HCT116 (cell line): ENCODE data around the gene IRAG1. TPM values are rescaled to one million over a fixed set of nuclear protein-coding genes. Genes with fewer than 3 reads are reported as not detected.

ENCODE experiments used
- ATAC-seq: fragments of 200-7000 bp; cut with Tn5 transposase; 2 replicates; pipeline ENCODE4 v1.9.1; 2020; ENCODE audit warnings: mild to moderate bottlenecking, moderate library complexity
- BruUV-seq: library from RNA; stranded (reverse); fragments of 400-500 nt; replicated peaks from 2 replicates; lab custom pipeline; 2021; lab: Mats Ljungman, UMichigan
- CTCF ChIA-PET: fragments of 300-600 bp; sonication (Branson Sonifier 250); formaldehyde crosslinking; loops from one replicate; lab custom pipeline; 2021; ENCODE audit warnings: antibody characterized with exemption; lab: Charles Lee
- POLR2A ChIA-PET: fragments of 300-600, 350-600 bp; sonication (Branson Sonifier 250); formaldehyde crosslinking; loops from one replicate; lab custom pipeline; 2021; ENCODE audit warnings: antibody characterized with exemption; lab: Charles Lee
- RAD21 ChIA-PET, 2 experiments: fragments of 300-600 bp; sonication (Branson Sonifier 250); formaldehyde crosslinking; loops; one replicate each; lab custom pipeline; 2023; ENCODE audit warnings: low total read pairs in 2 of 2; ENCODE audit not compliant: uncharacterized antibody in 2 of 2, unreplicated experiment in 2 of 2, low non-redundant PET in 1 of 2; lab: Charles Lee
- DNase-seq: peaks from one replicate; pipeline ENCODE4 v3.0.0-alpha.2; 2010; ENCODE audit warnings: low read depth, low spot score
- H2AFZ ChIP-seq: fragments of 200-600 bp; shearing (Covaris generic), sonication (generic); 2 replicates; pipeline ENCODE4 v1.6.1; 2017; ENCODE audit warnings: low read depth, mixed run types, mixed read lengths, antibody characterized with exemption, low read length; ENCODE audit not compliant: poor library complexity, severe bottlenecking
- H3K27ac ChIP-seq: 2 replicates; pipeline ENCODE4 v1.5.1; 2012; ENCODE audit warnings: low read depth, low read length
- H3K27me3 ChIP-seq: fragments of 200-600 bp; sonication (generic); 2 replicates; pipeline ENCODE4 v1.6.1; 2016; ENCODE audit warnings: mixed run types, low read length, mixed read lengths; ENCODE audit not compliant: insufficient read depth
- H3K36me3 ChIP-seq, 2 experiments: fragments of 200-500 bp in 1 of 2; fragments of 200-600 bp in 1 of 2; sonication (Bioruptor generic) in 1 of 2; sonication (generic) in 1 of 2; 2 replicates each; pipeline versions ENCODE4 v1.5.1 to v1.6.1; 2014 to 2016; ENCODE audit warnings: low read length in 2 of 2, inconsistent platforms in 1 of 2, mixed read lengths in 1 of 2, mixed run types in 1 of 2; ENCODE audit not compliant: insufficient read depth in 2 of 2, control insufficient read depth in 1 of 2
- H3K4me1 ChIP-seq, 2 experiments: fragments of 200-600 bp in 1 of 2; sonication (generic) in 1 of 2; 2 replicates each; pipeline versions ENCODE4 v1.5.1 to v1.6.1; 2012 to 2017; ENCODE audit warnings: low read length in 2 of 2, inconsistent platforms in 1 of 2, mild to moderate bottlenecking in 1 of 2, mixed read lengths in 1 of 2, mixed run types in 1 of 2, moderate library complexity in 1 of 2; ENCODE audit not compliant: insufficient read depth in 2 of 2, control insufficient read depth in 1 of 2
- H3K4me2 ChIP-seq: fragments of 200-600 bp; sonication (generic); 2 replicates; pipeline ENCODE4 v1.6.1; 2017; ENCODE audit warnings: mixed run types, low read length, mixed read lengths
- H3K4me3 ChIP-seq, 2 experiments: fragments of 200-600 bp in 1 of 2; sonication (generic) in 1 of 2; replicated peaks in 1 of 2; 2 replicates each; pipeline ENCODE4 v1.5.1; 2011 to 2016; ENCODE audit warnings: low read length in 2 of 2, control low read depth in 1 of 2, low read depth in 1 of 2, mild to moderate bottlenecking in 1 of 2, mixed read lengths in 1 of 2, mixed run types in 1 of 2
- H3K79me2 ChIP-seq: fragments of 200-600 bp; sonication (generic); 2 replicates; pipeline ENCODE4 v1.6.1; 2017; ENCODE audit warnings: mild to moderate bottlenecking, mixed run types, low read length, moderate library complexity, mixed read lengths; ENCODE audit not compliant: insufficient read depth
- H3K9ac ChIP-seq: fragments of 200-600 bp; sonication (generic); 2 replicates; pipeline ENCODE4 v1.6.1; 2016; ENCODE audit warnings: low read length, mixed read lengths
- H3K9me2 ChIP-seq: fragments of 200-600 bp; sonication (generic), shearing (Covaris generic); 2 replicates; pipeline ENCODE4 v1.6.1; 2017; ENCODE audit warnings: mixed run types, mild to moderate bottlenecking, moderate library complexity; ENCODE audit not compliant: insufficient read depth
- H3K9me3 ChIP-seq, 2 experiments: fragments of 200-500 bp in 1 of 2; fragments of 200-600 bp in 1 of 2; sonication (Bioruptor generic) in 1 of 2; sonication (generic) in 1 of 2; 2 replicates each; pipeline ENCODE4 v1.6.1; 2014 to 2017; ENCODE audit warnings: low read length in 2 of 2, mixed read lengths in 2 of 2, inconsistent platforms in 1 of 2, low read depth in 1 of 2, mild to moderate bottlenecking in 1 of 2, mixed run types in 1 of 2, moderate library complexity in 1 of 2; ENCODE audit not compliant: control insufficient read depth in 1 of 2, insufficient read depth in 1 of 2
- H4K20me1 ChIP-seq: fragments of 200-600 bp; sonication (generic), shearing (Covaris generic); 2 replicates; pipeline ENCODE4 v1.6.1; 2017; ENCODE audit warnings: mixed run types, mild to moderate bottlenecking, moderate library complexity; ENCODE audit not compliant: insufficient read depth
- CEBPB ChIP-seq: IDR thresholded peaks from 2 replicates; pipeline ENCODE4 v1.6.1; 2012; ENCODE audit warnings: low read depth
- EGR1 ChIP-seq: IDR thresholded peaks from 2 replicates; pipeline ENCODE4 v1.6.1; 2012; ENCODE audit warnings: low read depth
- EZH2phosphoT487 ChIP-seq: fragments of 200-600 bp; IDR thresholded peaks from 2 replicates; pipeline ENCODE4 v1.6.1; 2018; ENCODE audit warnings: antibody characterized with exemption, borderline replicate concordance
- POLR2A ChIP-seq: IDR thresholded peaks from 2 replicates; pipeline ENCODE4 v1.7.0; 2011; ENCODE audit warnings: borderline replicate concordance; ENCODE audit not compliant: insufficient read depth, insufficient read length; ENCODE audit errors: extremely low read depth
- RAD21 ChIP-seq: IDR thresholded peaks from 2 replicates; pipeline ENCODE4 v1.6.1; 2012; ENCODE audit warnings: low read depth, mild to moderate bottlenecking
- SIN3A ChIP-seq: IDR thresholded peaks from 2 replicates; pipeline ENCODE4 v1.6.1; 2012; ENCODE audit warnings: low read depth
- TCF7L2 ChIP-seq: IDR thresholded peaks from 2 replicates; pipeline ENCODE4 v1.7.0; 2011; ENCODE audit warnings: borderline replicate concordance, inconsistent platforms; ENCODE audit not compliant: insufficient read depth, insufficient read length; ENCODE audit errors: extremely low read depth
- YY1 ChIP-seq: IDR thresholded peaks from 2 replicates; pipeline ENCODE4 v1.6.1; 2011; ENCODE audit warnings: low read length, low read depth, moderate library complexity, mild to moderate bottlenecking; ENCODE audit not compliant: insufficient replicate concordance; ENCODE audit errors: extremely low read depth
- ZNF274 ChIP-seq: fragments of 200-500 bp; sonication (Bioruptor generic); IDR thresholded peaks from 2 replicates; pipeline ENCODE4 v1.6.1; 2014; ENCODE audit warnings: mild to moderate bottlenecking, low read depth, low read length, inconsistent platforms
- intact Hi-C: fragments of 100-400 bp; cut with micrococcal nuclease; formaldehyde crosslinking; loops from 2 replicates; pipeline ENCODE4 v1.10.0; 2022
- total RNA-seq: library from RNA; stranded (reverse); gene quantifications from one replicate; pipeline ENCODE4 v1.2.1, GENCODE V29; 2021; ENCODE audit not compliant: unreplicated experiment
- TF ChIP-seq, protein P1 (sequence below): IDR thresholded peaks from 2 replicates; pipeline ENCODE4 v1.6.1; 2012
- TF ChIP-seq, protein P2 (sequence below), 3 experiments: fragments of 200-600 bp in 1 of 3; sonication (generic) in 1 of 3; IDR thresholded peaks in 2 of 3; conservative IDR thresholded peaks in 1 of 3; 2 replicates each; pipeline ENCODE4 v1.5.1; 2012 to 2017; ENCODE audit warnings: low read depth in 2 of 3, low read length in 2 of 3, antibody characterized with exemption in 1 of 3, borderline replicate concordance in 1 of 3, control low read depth in 1 of 3, mild to moderate bottlenecking in 1 of 3, mixed read lengths in 1 of 3, mixed run types in 1 of 3, moderate library complexity in 1 of 3; ENCODE audit not compliant: insufficient read depth in 1 of 3
- TF ChIP-seq, protein P3 (sequence below): IDR thresholded peaks from 2 replicates; pipeline ENCODE4 v1.6.1; 2012

The IRAG1 gene
- total RNA-seq, 1 experiment from 2014 or later, result 3.7 TPM

DNA sequence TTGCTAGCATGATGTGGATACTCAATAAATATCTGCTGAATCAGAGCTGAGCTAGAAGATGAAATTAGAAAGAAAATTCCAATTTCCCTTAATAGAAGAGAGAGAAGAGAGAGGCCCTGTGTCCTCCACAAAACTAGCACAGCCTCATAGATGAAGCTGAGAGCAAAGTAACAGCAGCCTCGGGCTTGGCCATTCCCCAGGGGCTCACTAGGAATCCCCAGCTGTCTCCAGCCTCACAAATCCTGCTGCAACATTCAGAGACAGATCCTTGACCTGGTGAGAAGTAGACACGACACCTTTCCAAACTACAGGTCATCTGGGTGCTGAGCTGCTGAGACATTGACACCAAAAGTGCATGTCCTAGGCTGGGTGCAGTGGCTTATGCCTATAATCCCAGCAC, 26.1 kb upstream of the IRAG1 start:
- CTCF ChIA-PET, result no interaction called here
- no TSS peak for BruUV-seq
- H3K4me1 ChIP-seq, result peaks cover 6 to 32% of the 10 kb centered on the region in 2 experiments; a peak in 3 of 4 replicates
- intact Hi-C loops, result no loop called here
- H3K9me2 ChIP-seq, result no peaks in the 10 kb centered on the region
- TF ChIP-seq EGR1 (no peak), ZNF274 (no peak), TCF7L2 (no peak), SIN3A (no peak), POLR2A (no peak), YY1 (no peak), RAD21 (no peak), EZH2phosphoT487 (no peak), CEBPB (no peak)
- TF ChIP-seq, protein P1, sequence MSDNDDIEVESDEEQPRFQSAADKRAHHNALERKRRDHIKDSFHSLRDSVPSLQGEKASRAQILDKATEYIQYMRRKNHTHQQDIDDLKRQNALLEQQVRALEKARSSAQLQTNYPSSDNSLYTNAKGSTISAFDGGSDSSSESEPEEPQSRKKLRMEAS, result no peak
- TF ChIP-seq, protein P2, sequence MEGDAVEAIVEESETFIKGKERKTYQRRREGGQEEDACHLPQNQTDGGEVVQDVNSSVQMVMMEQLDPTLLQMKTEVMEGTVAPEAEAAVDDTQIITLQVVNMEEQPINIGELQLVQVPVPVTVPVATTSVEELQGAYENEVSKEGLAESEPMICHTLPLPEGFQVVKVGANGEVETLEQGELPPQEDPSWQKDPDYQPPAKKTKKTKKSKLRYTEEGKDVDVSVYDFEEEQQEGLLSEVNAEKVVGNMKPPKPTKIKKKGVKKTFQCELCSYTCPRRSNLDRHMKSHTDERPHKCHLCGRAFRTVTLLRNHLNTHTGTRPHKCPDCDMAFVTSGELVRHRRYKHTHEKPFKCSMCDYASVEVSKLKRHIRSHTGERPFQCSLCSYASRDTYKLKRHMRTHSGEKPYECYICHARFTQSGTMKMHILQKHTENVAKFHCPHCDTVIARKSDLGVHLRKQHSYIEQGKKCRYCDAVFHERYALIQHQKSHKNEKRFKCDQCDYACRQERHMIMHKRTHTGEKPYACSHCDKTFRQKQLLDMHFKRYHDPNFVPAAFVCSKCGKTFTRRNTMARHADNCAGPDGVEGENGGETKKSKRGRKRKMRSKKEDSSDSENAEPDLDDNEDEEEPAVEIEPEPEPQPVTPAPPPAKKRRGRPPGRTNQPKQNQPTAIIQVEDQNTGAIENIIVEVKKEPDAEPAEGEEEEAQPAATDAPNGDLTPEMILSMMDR (IDR thresholded peaks at IDR 0.05 in 2 of 3, conservative IDR thresholded peaks at IDR 0.05 in 1 of 3; ENCODE audit: borderline replicate concordance in 1 of 3, insufficient read depth in 1 of 3, low read depth in 2 of 3, low read length in 2 of 3), result no peak
- TF ChIP-seq, protein P3, sequence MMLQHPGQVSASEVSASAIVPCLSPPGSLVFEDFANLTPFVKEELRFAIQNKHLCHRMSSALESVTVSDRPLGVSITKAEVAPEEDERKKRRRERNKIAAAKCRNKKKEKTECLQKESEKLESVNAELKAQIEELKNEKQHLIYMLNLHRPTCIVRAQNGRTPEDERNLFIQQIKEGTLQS, result no peak
- H3K79me2 ChIP-seq, result no peaks in the 10 kb centered on the region
- no peak overlapping the region for H2AFZ ChIP-seq
- no peak overlapping the region for H3K4me3 ChIP-seq
- no peak for DNase-seq
- H3K9me3 ChIP-seq, result 0 out of 4 replicates have a peak, but pooled peaks cover 0 to 6% of the 10 kb centered on the region in 2 experiments
- H3K4me2 ChIP-seq, result no peak overlapping the region
- no peaks in the 10 kb centered on the region for H3K36me3 ChIP-seq
- H4K20me1 ChIP-seq, result no peaks in the 10 kb centered on the region
- POLR2A ChIA-PET, result no interaction called here
- RAD21 ChIA-PET, result no interaction called here
- H3K9ac ChIP-seq, result no peak overlapping the region
- no peak overlapping the region for H3K27ac ChIP-seq
- H3K27me3 ChIP-seq, result no peaks in the 10 kb centered on the region
- no peak for ATAC-seq
